ENCODE results near the gene HCN2. TPM values are rescaled to one million over a fixed set of nuclear protein-coding genes. Genes with fewer than 3 reads are reported as not detected.

Gene HCN2
- total and polyA plus RNA-seq, 2 of the 13 experiments (the other 11 are each of a cell fraction or from before 2014, with no cell fraction given), result 0.01 TPM; not detected in 1

DNA sequence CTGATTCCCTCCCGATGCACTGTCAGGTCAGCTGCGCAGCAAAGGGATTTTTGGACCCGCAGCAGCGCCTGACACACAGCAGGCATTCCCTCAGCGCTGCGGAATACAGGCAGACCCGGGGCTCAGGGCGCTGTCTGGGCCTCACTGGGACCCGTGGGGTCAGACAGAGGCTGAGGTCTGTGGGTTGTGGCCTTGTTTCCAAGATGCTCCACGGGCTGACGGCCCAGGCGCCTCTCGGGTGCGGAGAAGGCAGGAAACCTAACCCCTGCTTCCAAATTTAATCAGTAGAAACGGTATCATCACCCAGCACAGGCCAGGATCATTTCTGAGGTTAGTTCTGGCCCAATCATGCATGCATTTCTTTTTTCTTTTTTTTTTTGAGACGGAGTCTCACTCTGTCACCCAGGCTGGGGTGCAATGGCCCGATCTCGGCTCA, 74.0 kb downstream of the HCN2 start (continued):
- TF ChIP-seq, protein P1, sequence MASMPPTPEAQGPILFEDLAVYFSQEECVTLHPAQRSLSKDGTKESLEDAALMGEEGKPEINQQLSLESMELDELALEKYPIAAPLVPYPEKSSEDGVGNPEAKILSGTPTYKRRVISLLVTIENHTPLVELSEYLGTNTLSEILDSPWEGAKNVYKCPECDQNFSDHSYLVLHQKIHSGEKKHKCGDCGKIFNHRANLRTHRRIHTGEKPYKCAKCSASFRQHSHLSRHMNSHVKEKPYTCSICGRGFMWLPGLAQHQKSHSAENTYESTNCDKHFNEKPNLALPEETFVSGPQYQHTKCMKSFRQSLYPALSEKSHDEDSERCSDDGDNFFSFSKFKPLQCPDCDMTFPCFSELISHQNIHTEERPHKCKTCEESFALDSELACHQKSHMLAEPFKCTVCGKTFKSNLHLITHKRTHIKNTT (CRISPR knock-in tag; IDR thresholded peaks at IDR 0.05), result no peak
- TF ChIP-seq ZSCAN9 (CRISPR knock-in tag; IDR thresholded peaks at IDR 0.05; ENCODE audit: borderline replicate concordance) (no peak), ZNF292 (CRISPR knock-in tag; IDR thresholded peaks at IDR 0.05; ENCODE audit: borderline replicate concordance, low read depth) (peak; percentile 89), CREM (IDR thresholded peaks at IDR 0.05) (no peak), CREM (CRISPR knock-in tag; IDR thresholded peaks at IDR 0.05) (no peak), RAD21 (CRISPR knock-in tag; IDR thresholded peaks at IDR 0.05) (0 out of 2 replicates have a peak, but pooled peaks have one; percentile 13), ZNF205 (CRISPR knock-in tag; IDR thresholded peaks at IDR 0.05) (0 out of 2 replicates have a peak, but pooled peaks have one; percentile 2), GTF3A (CRISPR knock-in tag; conservative IDR thresholded peaks at IDR 0.05) (no peak), REXO4 (CRISPR knock-in tag; IDR thresholded peaks at IDR 0.05; ENCODE audit: borderline replicate concordance) (no peak), ZNF282 (IDR thresholded peaks at IDR 0.05; ENCODE audit: partially characterized antibody) (no peak), HOXA3 (CRISPR knock-in tag; IDR thresholded peaks at IDR 0.05) (0 out of 2 replicates have a peak, but pooled peaks have one; percentile 0), MBNL3 (CRISPR knock-in tag; conservative IDR thresholded peaks at IDR 0.05) (no peak), KDM5B (CRISPR knock-in tag; IDR thresholded peaks at IDR 0.05; ENCODE audit: borderline replicate concordance) (no peak), HDAC6 (IDR thresholded peaks at IDR 0.05; ENCODE audit: low read depth, low read length) (no peak)
- TF ChIP-seq, protein P2, sequence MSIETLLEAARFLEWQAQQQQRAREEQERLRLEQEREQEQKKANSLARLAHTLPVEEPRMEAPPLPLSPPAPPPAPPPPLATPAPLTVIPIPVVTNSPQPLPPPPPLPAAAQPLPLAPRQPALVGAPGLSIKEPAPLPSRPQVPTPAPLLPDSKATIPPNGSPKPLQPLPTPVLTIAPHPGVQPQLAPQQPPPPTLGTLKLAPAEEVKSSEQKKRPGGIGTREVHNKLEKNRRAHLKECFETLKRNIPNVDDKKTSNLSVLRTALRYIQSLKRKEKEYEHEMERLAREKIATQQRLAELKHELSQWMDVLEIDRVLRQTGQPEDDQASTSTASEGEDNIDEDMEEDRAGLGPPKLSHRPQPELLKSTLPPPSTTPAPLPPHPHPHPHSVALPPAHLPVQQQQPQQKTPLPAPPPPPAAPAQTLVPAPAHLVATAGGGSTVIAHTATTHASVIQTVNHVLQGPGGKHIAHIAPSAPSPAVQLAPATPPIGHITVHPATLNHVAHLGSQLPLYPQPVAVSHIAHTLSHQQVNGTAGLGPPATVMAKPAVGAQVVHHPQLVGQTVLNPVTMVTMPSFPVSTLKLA (IDR thresholded peaks at IDR 0.05), result no peak
- TF ChIP-seq, protein P3, sequence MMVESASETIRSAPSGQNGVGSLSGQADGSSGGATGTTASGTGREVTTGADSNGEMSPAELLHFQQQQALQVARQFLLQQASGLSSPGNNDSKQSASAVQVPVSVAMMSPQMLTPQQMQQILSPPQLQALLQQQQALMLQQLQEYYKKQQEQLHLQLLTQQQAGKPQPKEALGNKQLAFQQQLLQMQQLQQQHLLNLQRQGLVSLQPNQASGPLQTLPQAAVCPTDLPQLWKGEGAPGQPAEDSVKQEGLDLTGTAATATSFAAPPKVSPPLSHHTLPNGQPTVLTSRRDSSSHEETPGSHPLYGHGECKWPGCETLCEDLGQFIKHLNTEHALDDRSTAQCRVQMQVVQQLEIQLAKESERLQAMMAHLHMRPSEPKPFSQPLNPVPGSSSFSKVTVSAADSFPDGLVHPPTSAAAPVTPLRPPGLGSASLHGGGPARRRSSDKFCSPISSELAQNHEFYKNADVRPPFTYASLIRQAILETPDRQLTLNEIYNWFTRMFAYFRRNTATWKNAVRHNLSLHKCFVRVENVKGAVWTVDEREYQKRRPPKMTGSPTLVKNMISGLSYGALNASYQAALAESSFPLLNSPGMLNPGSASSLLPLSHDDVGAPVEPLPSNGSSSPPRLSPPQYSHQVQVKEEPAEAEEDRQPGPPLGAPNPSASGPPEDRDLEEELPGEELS (CRISPR knock-in tag; IDR thresholded peaks at IDR 0.05), result no peak
- TF ChIP-seq, protein P4, sequence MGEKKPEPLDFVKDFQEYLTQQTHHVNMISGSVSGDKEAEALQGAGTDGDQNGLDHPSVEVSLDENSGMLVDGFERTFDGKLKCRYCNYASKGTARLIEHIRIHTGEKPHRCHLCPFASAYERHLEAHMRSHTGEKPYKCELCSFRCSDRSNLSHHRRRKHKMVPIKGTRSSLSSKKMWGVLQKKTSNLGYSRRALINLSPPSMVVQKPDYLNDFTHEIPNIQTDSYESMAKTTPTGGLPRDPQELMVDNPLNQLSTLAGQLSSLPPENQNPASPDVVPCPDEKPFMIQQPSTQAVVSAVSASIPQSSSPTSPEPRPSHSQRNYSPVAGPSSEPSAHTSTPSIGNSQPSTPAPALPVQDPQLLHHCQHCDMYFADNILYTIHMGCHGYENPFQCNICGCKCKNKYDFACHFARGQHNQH (CRISPR knock-in tag; IDR thresholded peaks at IDR 0.05), result peak; percentile 14; the same call in 1 of the 2 replicates
- TF ChIP-seq, protein P5, sequence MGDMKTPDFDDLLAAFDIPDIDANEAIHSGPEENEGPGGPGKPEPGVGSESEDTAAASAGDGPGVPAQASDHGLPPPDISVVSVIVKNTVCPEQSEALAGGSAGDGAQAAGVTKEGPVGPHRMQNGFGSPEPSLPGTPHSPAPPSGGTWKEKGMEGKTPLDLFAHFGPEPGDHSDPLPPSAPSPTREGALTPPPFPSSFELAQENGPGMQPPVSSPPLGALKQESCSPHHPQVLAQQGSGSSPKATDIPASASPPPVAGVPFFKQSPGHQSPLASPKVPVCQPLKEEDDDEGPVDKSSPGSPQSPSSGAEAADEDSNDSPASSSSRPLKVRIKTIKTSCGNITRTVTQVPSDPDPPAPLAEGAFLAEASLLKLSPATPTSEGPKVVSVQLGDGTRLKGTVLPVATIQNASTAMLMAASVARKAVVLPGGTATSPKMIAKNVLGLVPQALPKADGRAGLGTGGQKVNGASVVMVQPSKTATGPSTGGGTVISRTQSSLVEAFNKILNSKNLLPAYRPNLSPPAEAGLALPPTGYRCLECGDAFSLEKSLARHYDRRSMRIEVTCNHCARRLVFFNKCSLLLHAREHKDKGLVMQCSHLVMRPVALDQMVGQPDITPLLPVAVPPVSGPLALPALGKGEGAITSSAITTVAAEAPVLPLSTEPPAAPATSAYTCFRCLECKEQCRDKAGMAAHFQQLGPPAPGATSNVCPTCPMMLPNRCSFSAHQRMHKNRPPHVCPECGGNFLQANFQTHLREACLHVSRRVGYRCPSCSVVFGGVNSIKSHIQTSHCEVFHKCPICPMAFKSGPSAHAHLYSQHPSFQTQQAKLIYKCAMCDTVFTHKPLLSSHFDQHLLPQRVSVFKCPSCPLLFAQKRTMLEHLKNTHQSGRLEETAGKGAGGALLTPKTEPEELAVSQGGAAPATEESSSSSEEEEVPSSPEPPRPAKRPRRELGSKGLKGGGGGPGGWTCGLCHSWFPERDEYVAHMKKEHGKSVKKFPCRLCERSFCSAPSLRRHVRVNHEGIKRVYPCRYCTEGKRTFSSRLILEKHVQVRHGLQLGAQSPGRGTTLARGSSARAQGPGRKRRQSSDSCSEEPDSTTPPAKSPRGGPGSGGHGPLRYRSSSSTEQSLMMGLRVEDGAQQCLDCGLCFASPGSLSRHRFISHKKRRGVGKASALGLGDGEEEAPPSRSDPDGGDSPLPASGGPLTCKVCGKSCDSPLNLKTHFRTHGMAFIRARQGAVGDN (CRISPR knock-in tag; IDR thresholded peaks at IDR 0.05), result peak; percentile 49
- TF ChIP-seq, protein P6, sequence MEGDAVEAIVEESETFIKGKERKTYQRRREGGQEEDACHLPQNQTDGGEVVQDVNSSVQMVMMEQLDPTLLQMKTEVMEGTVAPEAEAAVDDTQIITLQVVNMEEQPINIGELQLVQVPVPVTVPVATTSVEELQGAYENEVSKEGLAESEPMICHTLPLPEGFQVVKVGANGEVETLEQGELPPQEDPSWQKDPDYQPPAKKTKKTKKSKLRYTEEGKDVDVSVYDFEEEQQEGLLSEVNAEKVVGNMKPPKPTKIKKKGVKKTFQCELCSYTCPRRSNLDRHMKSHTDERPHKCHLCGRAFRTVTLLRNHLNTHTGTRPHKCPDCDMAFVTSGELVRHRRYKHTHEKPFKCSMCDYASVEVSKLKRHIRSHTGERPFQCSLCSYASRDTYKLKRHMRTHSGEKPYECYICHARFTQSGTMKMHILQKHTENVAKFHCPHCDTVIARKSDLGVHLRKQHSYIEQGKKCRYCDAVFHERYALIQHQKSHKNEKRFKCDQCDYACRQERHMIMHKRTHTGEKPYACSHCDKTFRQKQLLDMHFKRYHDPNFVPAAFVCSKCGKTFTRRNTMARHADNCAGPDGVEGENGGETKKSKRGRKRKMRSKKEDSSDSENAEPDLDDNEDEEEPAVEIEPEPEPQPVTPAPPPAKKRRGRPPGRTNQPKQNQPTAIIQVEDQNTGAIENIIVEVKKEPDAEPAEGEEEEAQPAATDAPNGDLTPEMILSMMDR (CRISPR knock-in tag; IDR thresholded peaks at IDR 0.05), result 0 out of 2 replicates have a peak, but pooled peaks have one; percentile 7

All from HepG2 (cell line).